SK-N-SH (cell line): ENCODE results near the gene ARHGAP26. TPM values are rescaled to one million over a fixed set of nuclear protein-coding genes. Genes with fewer than 3 reads are reported as not detected.

Experiments used
- CTCF ChIA-PET: fragments of 300-600, 350-600 bp; formaldehyde crosslinking; extraction: SDS; loops from one replicate; lab custom pipeline; 2021; lab: Yijun Ruan, JAX
- POLR2A ChIA-PET: fragments of 350-600 bp; sonication (Branson Sonifier 250); formaldehyde crosslinking; extraction: SDS; loops from one replicate; lab custom pipeline; 2020; ENCODE audit warnings: antibody characterized with exemption, inconsistent platforms; lab: Yijun Ruan, JAX
- DNase-seq: peaks from one replicate; pipeline ENCODE4 v3.0.0; 2012
- H2AFZ ChIP-seq: fragments of 200-600 bp; sonication (generic); 2 replicates; pipeline ENCODE4 v1.8.1; 2016; ENCODE audit warnings: antibody characterized with exemption, mild to moderate bottlenecking, low read depth
- H3F3A ChIP-seq: fragments of 200-600 bp; sonication (generic); replicated peaks from 2 replicates; pipeline ENCODE3; 2016; ENCODE audit warnings: antibody characterized with exemption, mild to moderate bottlenecking; ENCODE audit not compliant: insufficient read depth
- H3K27ac ChIP-seq, 2 experiments: fragments of 200-500 bp in 1 of 2; fragments of 200-600 bp in 1 of 2; sonication (Bioruptor generic) in 1 of 2; sonication (generic), shearing (Covaris generic) in 1 of 2; 2 replicates each; pipeline versions ENCODE4 v1.5.1 to v1.6.1; 2014 to 2016; ENCODE audit warnings: low read depth in 2 of 2, inconsistent platforms in 1 of 2, low read length in 1 of 2, mild to moderate bottlenecking in 1 of 2, mixed read lengths in 1 of 2
- H3K27me3 ChIP-seq: fragments of 200-600 bp; sonication (generic), shearing (Covaris generic); 2 replicates; pipeline ENCODE4 v1.6.1; 2016; ENCODE audit warnings: mixed run types; ENCODE audit not compliant: insufficient read depth
- H3K36me3 ChIP-seq, 2 experiments: fragments of 200-500 bp in 1 of 2; fragments of 200-600 bp in 1 of 2; sonication (Bioruptor generic) in 1 of 2; sonication (generic) in 1 of 2; replicated peaks in 1 of 2; 2 replicates each; pipeline versions ENCODE3 to v1.5.1; 2014 to 2016; ENCODE audit warnings: low read length in 1 of 2, mild to moderate bottlenecking in 1 of 2; ENCODE audit not compliant: insufficient read depth in 2 of 2, control insufficient read depth in 1 of 2
- H3K4me1 ChIP-seq, 2 experiments: fragments of 200-500 bp in 1 of 2; fragments of 200-600 bp in 1 of 2; sonication (Bioruptor generic) in 1 of 2; sonication (generic), shearing (Covaris generic) in 1 of 2; 2 replicates each; pipeline versions ENCODE4 v1.5.1 to v1.6.1; 2014 to 2016; ENCODE audit warnings: low read depth in 1 of 2, low read length in 1 of 2, mixed run types in 1 of 2; ENCODE audit not compliant: insufficient read depth in 2 of 2, control insufficient read depth in 1 of 2
- H3K4me2 ChIP-seq: fragments of 200-600 bp; sonication (generic), shearing (Covaris generic); 2 replicates; pipeline ENCODE4 v1.6.1; 2017; ENCODE audit warnings: mixed run types
- H3K4me3 ChIP-seq, 2 experiments: fragments of 200-500 bp in 1 of 2; fragments of 200-600 bp in 1 of 2; sonication (Bioruptor generic) in 1 of 2; sonication (generic), shearing (Covaris generic) in 1 of 2; 2 replicates each; pipeline versions ENCODE4 v1.5.1 to v1.8.1; 2014 to 2016; ENCODE audit warnings: low read depth in 2 of 2, inconsistent platforms in 1 of 2, low read length in 1 of 2, mild to moderate bottlenecking in 1 of 2, mixed read lengths in 1 of 2, moderate library complexity in 1 of 2
- H3K79me2 ChIP-seq: fragments of 200-600 bp; sonication (generic); 2 replicates; pipeline ENCODE4 v1.8.1; 2017; ENCODE audit warnings: mild to moderate bottlenecking; ENCODE audit not compliant: insufficient read depth
- H3K9ac ChIP-seq: fragments of 200-600 bp; sonication (generic); 2 replicates; pipeline ENCODE4 v1.6.1; 2017; ENCODE audit warnings: mixed run types
- H3K9me2 ChIP-seq: fragments of 200-600 bp; sonication (generic); 2 replicates; pipeline ENCODE4 v1.6.1; 2017; ENCODE audit warnings: mixed run types
- H3K9me3 ChIP-seq: fragments of 200-600 bp; sonication (generic); 2 replicates; pipeline ENCODE4 v1.6.1; 2017; ENCODE audit warnings: mixed run types, mild to moderate bottlenecking, moderate library complexity
- H4K20me1 ChIP-seq: fragments of 200-600 bp; sonication (generic); 2 replicates; pipeline ENCODE4 v1.6.1; 2017; ENCODE audit warnings: mild to moderate bottlenecking, mixed run types; ENCODE audit not compliant: insufficient read depth
- CHD2 ChIP-seq: fragments of 150-350 bp; IDR thresholded peaks from 2 replicates; pipeline ENCODE4 v1.6.1; 2018; ENCODE audit warnings: low read length; ENCODE audit not compliant: partially characterized antibody
- ELF1 ChIP-seq: IDR thresholded peaks from 2 replicates; pipeline ENCODE4 v1.4.0; 2012
- FOSL2 ChIP-seq: IDR thresholded peaks from 2 replicates; pipeline ENCODE4 v1.4.0; 2012; ENCODE audit warnings: low read depth, mild to moderate bottlenecking, moderate library complexity, borderline replicate concordance
- FOXJ3 ChIP-seq: sonication (generic); formaldehyde crosslinking; IDR thresholded peaks from 2 replicates; pipeline ENCODE4 v1.5.1; 2020; ENCODE audit warnings: mild to moderate bottlenecking, missing genetic modification reagents
- FOXM1 ChIP-seq: IDR thresholded peaks from 2 replicates; pipeline ENCODE4 v1.4.0; 2012; ENCODE audit warnings: low read depth, mild to moderate bottlenecking
- NRF1 ChIP-seq: IDR thresholded peaks from 2 replicates; pipeline ENCODE4 v1.6.1; 2012; ENCODE audit warnings: low read depth, mild to moderate bottlenecking, low read length
- POLR2AphosphoS5 ChIP-seq: IDR thresholded peaks from 2 replicates; pipeline ENCODE4 v1.6.1; 2012; ENCODE audit warnings: low read depth, low read length
- RAD21 ChIP-seq: IDR thresholded peaks from 2 replicates; pipeline ENCODE4 v1.6.1; 2012; ENCODE audit warnings: mild to moderate bottlenecking, low read length
- RFX5 ChIP-seq: IDR thresholded peaks from 2 replicates; pipeline ENCODE4 v1.6.1; 2012; ENCODE audit warnings: mild to moderate bottlenecking, improper control_type of control experiment, low read length
- RXRA ChIP-seq: IDR thresholded peaks from 2 replicates; pipeline ENCODE4 v1.4.0; 2012; ENCODE audit warnings: low read depth, mild to moderate bottlenecking, borderline replicate concordance
- SIN3A ChIP-seq: IDR thresholded peaks from 2 replicates; pipeline ENCODE4 v1.6.1; 2012; ENCODE audit warnings: low read depth, mild to moderate bottlenecking, low read length, moderate library complexity, borderline replicate concordance
- TCF12 ChIP-seq: IDR thresholded peaks from 2 replicates; pipeline ENCODE4 v1.4.0; 2012
- WGBS: methylation state at CpG from one replicate; pipeline ENCODE4 v1.1.6; 2017; ENCODE audit warnings: low lambda C conversion rate; 5-methylcytosine and 5-hydroxymethylcytosine counted together
- polyA plus RNA-seq, 3 experiments: library from polyadenylated mRNA; depleted of rRNA; stranded (reverse); fragments of >200 nt; gene quantifications; 2 replicates each; pipeline ENCODE4 v1.2.3, GENCODE V29; 2012
- TF ChIP-seq, protein P1 (sequence below): fragments of 150-350 bp; IDR thresholded peaks from 2 replicates; pipeline ENCODE4 v1.6.1; 2016; ENCODE audit warnings: mild to moderate bottlenecking, low read depth, low read length
- TF ChIP-seq, protein P2 (sequence below): IDR thresholded peaks from 2 replicates; pipeline ENCODE4 v1.4.0; 2012; ENCODE audit warnings: low read depth, borderline replicate concordance
- TF ChIP-seq, protein P3 (sequence below): IDR thresholded peaks from 2 replicates; pipeline ENCODE4 v1.4.0; 2012; ENCODE audit warnings: low read depth
- TF ChIP-seq, protein P4 (sequence below): fragments of 150-350 bp; IDR thresholded peaks from 2 replicates; pipeline ENCODE4 v1.6.1; 2017; ENCODE audit warnings: antibody characterized with exemption, low read length, low read depth, borderline replicate concordance

Gene ARHGAP26
- polyA plus RNA-seq, 1 of the 3 experiments (the other 2 are of a cell fraction), result 6.1 TPM

DNA sequence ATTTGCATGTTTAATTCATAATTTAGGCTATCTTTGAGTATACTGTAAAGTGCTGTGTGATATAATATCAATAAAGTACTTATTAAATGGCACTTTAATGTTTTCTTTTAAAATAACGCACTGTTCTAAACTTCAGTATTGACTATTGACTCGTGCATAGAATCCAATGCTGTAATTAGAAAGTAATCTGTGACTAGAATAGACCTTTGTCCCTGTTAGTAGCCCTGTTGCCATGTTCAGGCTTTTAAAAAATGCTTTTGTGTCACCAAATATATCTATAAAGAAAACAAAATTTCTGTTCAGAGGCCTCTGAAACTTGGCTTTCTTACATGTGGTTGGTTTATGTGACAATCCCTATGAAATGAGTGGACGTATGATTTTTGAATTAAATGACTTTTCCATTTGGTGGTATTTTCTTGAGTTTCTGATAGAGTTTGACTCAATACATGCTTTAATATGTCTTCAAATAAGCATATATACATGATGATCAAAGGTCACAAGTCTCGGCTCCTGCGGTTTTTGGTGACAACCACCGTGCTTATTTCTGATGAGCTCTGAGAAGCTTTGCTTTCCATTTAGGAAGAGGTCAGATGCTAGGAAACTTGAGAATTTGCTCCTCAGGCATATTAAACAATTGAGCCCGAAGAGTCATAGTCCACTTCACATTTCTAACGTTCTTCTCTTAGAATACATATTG is 458.6 kb downstream of the ARHGAP26 start:
- Histone ChIP-seq H3K79me2 (no peaks in the 10 kb centered on the region), H3K4me3 (no peak overlapping the region), H3K9ac (no peak overlapping the region), H3K4me2 (no peak overlapping the region), H3K27ac (no peak overlapping the region)
- TF ChIP-seq, protein P1, sequence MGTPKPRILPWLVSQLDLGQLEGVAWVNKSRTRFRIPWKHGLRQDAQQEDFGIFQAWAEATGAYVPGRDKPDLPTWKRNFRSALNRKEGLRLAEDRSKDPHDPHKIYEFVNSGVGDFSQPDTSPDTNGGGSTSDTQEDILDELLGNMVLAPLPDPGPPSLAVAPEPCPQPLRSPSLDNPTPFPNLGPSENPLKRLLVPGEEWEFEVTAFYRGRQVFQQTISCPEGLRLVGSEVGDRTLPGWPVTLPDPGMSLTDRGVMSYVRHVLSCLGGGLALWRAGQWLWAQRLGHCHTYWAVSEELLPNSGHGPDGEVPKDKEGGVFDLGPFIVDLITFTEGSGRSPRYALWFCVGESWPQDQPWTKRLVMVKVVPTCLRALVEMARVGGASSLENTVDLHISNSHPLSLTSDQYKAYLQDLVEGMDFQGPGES, result no peak
- no peak for TF ChIP-seq RFX5
- no peak for TF ChIP-seq SIN3A
- no peak for TF ChIP-seq FOXM1
- no peak for TF ChIP-seq ELF1
- TF ChIP-seq, all 33 proteins: peak for 0
- Histone ChIP-seq H3K27me3 (no peaks in the 10 kb centered on the region), H3K4me1 (peaks cover 0 to 6% of the 10 kb centered on the region in 2 experiments; a peak in 1 of 4 replicates), H3K9me3 (no peaks in the 10 kb centered on the region), H3K36me3 (peaks cover 0 to 2% of the 10 kb centered on the region in 2 experiments), H3F3A (no peaks in the 10 kb centered on the region), H2AFZ (no peak overlapping the region), H4K20me1 (no peaks in the 10 kb centered on the region), H3K9me2 (no peaks in the 10 kb centered on the region)
- DNase-seq, result no peak
- CTCF ChIA-PET, result no interaction called here
- POLR2A ChIA-PET, result no interaction called here
- WGBS, result 90% methylated on average over 8 of the region's 8 CpGs

DNA sequence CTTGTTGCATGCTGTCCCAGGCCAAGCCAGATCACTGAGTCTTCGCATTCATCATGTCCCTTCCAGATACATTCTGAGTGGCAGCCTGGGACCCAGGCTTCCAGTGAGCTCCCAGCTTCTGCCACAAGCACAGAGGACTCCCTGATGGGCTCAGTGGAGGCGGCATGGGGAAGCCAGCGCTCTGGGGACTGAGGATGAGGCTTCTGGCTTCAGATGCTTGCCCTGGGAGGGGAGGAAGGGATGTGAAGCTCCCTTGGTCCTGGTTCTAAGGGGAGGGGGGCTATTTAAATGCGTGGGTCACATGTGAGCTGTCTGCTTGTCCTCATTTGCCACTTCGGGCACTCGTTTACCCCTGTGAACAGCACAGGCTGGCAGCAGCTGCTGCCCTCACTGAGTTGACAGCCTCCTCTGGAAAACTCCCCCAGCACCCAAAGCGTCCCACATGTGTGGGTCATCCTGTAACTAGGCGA is 459.3 kb downstream of the ARHGAP26 start:
- Histone ChIP-seq H3K4me3 (no peak overlapping the region), H3K27ac (no peak overlapping the region), H3K27me3 (no peaks in the 10 kb centered on the region), H2AFZ (no peak overlapping the region), H3K36me3 (peaks cover 0 to 1% of the 10 kb centered on the region in 2 experiments), H3K4me1 (peaks cover 0 to 6% of the 10 kb centered on the region in 2 experiments; a peak in 1 of 4 replicates), H3K4me2 (no peak overlapping the region), H4K20me1 (no peaks in the 10 kb centered on the region)
- DNase-seq, result no peak
- 93% methylated on average over 7 of the region's 8 CpGs for WGBS
- CTCF ChIA-PET, result no interaction called here
- TF ChIP-seq FOXJ3 (CRISPR knock-in tag) (no peak), CHD2 (no peak)
- TF ChIP-seq, all 33 proteins: peak for 0
- Histone ChIP-seq H3K9me2 (no peaks in the 10 kb centered on the region), H3K9me3 (no peaks in the 10 kb centered on the region), H3K79me2 (no peaks in the 10 kb centered on the region), H3F3A (no peaks in the 10 kb centered on the region), H3K9ac (no peak overlapping the region)
- POLR2A ChIA-PET, result no interaction called here

DNA sequence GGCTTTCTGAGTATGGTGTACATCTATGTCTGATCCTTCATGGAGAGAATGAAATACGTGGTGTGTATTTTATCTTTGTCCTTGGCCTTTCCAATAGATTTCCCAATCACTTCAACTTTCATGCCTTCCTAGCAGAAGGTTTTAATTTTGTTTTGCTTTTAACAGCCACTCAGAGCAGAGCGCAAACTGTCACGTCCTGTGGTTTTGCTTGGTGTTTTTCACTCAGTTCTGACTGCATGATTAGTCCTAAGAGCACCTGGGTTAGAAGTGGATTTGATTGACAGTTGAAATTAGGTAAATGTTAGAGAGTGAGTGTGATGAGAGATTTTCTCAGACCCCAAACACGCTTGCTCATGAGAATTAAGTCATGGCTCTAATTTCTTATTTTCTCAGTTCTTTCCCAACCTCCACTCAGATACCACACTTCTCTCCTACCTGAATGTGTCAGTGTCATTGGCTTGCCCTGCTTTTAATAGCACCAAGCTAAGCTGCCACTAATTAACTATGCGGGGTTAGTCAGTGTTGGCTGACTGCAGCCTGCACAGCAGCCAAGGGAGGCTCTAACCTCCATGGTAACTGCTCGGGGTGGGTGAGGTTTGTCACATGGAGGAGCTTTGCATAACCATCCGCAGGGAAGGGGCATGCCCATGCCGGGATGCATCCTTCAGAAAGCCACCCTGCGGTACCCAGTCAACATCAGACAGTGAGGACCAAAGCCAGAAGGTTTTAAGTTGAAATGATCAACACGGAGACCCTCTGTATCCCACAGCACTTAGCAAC is 459.9 kb downstream of the ARHGAP26 start:
- no peak for DNase-seq
- H3K9me2 ChIP-seq, result no peaks in the 10 kb centered on the region
- no peaks in the 10 kb centered on the region for H3K36me3 ChIP-seq
- H3K27me3 ChIP-seq, result no peaks in the 10 kb centered on the region
- 87% methylated on average over 10 of the region's 10 CpGs for WGBS
- POLR2A ChIA-PET, result no interaction called here
- H3K9me3 ChIP-seq, result no peaks in the 10 kb centered on the region
- CTCF ChIA-PET, result no interaction called here
- H4K20me1 ChIP-seq, result no peaks in the 10 kb centered on the region
- no peak overlapping the region for H3K4me2 ChIP-seq
- H3K4me3 ChIP-seq, result no peak overlapping the region
- H3K4me1 ChIP-seq, result peaks cover 2 to 6% of the 10 kb centered on the region in 2 experiments; a peak in 1 of 4 replicates
- H2AFZ ChIP-seq, result no peak overlapping the region
- H3F3A ChIP-seq, result no peaks in the 10 kb centered on the region
- no peak overlapping the region for H3K27ac ChIP-seq
- no peaks in the 10 kb centered on the region for H3K79me2 ChIP-seq
- H3K9ac ChIP-seq, result no peak overlapping the region
- no peak for TF ChIP-seq POLR2AphosphoS5
- TF ChIP-seq FOSL2, result no peak
- TF ChIP-seq TCF12, result no peak
- TF ChIP-seq NRF1, result no peak
- TF ChIP-seq, protein P2, sequence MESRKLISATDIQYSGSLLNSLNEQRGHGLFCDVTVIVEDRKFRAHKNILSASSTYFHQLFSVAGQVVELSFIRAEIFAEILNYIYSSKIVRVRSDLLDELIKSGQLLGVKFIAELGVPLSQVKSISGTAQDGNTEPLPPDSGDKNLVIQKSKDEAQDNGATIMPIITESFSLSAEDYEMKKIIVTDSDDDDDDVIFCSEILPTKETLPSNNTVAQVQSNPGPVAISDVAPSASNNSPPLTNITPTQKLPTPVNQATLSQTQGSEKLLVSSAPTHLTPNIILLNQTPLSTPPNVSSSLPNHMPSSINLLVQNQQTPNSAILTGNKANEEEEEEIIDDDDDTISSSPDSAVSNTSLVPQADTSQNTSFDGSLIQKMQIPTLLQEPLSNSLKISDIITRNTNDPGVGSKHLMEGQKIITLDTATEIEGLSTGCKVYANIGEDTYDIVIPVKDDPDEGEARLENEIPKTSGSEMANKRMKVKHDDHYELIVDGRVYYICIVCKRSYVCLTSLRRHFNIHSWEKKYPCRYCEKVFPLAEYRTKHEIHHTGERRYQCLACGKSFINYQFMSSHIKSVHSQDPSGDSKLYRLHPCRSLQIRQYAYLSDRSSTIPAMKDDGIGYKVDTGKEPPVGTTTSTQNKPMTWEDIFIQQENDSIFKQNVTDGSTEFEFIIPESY, result no peak
- TF ChIP-seq SIN3A, result no peak
- TF ChIP-seq RXRA, result no peak
- TF ChIP-seq RAD21, result no peak
- no peak for TF ChIP-seq CHD2
- TF ChIP-seq, protein P3, sequence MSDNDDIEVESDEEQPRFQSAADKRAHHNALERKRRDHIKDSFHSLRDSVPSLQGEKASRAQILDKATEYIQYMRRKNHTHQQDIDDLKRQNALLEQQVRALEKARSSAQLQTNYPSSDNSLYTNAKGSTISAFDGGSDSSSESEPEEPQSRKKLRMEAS, result no peak
- TF ChIP-seq, protein P4, sequence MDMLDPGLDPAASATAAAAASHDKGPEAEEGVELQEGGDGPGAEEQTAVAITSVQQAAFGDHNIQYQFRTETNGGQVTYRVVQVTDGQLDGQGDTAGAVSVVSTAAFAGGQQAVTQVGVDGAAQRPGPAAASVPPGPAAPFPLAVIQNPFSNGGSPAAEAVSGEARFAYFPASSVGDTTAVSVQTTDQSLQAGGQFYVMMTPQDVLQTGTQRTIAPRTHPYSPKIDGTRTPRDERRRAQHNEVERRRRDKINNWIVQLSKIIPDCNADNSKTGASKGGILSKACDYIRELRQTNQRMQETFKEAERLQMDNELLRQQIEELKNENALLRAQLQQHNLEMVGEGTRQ, result no peak
